Lower lobe of right lung (tissue), 2 donors: ENCODE data around the gene H1-8. TPM values are rescaled to one million over a fixed set of nuclear protein-coding genes. Genes with fewer than 3 reads are reported as not detected.
"Not testable (repeated sequence)": the region's sequence is repeated elsewhere in the genome, so short reads cannot be mapped to it uniquely, and the experiment has no call there.

Source experiments
- ATAC-seq, 2 donors: fragments of 200-7000 bp; cut with Tn5 transposase; one replicate each; pipeline ENCODE4 v1.9.1; 2020 to 2022; ENCODE audit warnings: mild to moderate bottlenecking in 2 of 2, moderate library complexity in 2 of 2
- DNase-seq: peaks from one replicate; pipeline ENCODE4 v3.0.0-alpha.2; 2020
- H3K27ac ChIP-seq: fragments of 200-600 bp; one replicate; pipeline ENCODE4 v1.8.0; 2022
- H3K27me3 ChIP-seq: fragments of 200-600 bp; one replicate; pipeline ENCODE4 v1.8.0; 2022; ENCODE audit warnings: low read depth
- H3K36me3 ChIP-seq: fragments of 200-600 bp; one replicate; pipeline ENCODE4 v1.8.0; 2022; ENCODE audit warnings: mild to moderate bottlenecking
- H3K4me1 ChIP-seq: fragments of 200-600 bp; one replicate; pipeline ENCODE4 v1.8.0; 2022
- H3K4me3 ChIP-seq: fragments of 200-600 bp; one replicate; pipeline ENCODE4 v1.8.0; 2022; ENCODE audit warnings: mild to moderate bottlenecking
- H3K9me3 ChIP-seq: fragments of 200-600 bp; one replicate; pipeline ENCODE4 v1.8.0; 2022
- CTCF ChIP-seq: fragments of 200-600 bp; IDR thresholded peaks from one replicate; pipeline ENCODE4 v1.8.0; 2022; ENCODE audit warnings: antibody characterized with exemption, mild to moderate bottlenecking
- intact Hi-C: fragments of 100-400 bp; cut with DNase I; formaldehyde crosslinking; loops from one replicate; pipeline ENCODE4 v1.11.0; 2022
- total RNA-seq: library from RNA; stranded (reverse); fragmentation: NEBNext Ultra II Directional; extraction: Animal tissue kit (Norgen Biotek cat#: 25700); gene quantifications from one replicate; pipeline ENCODE4 v1.2.1, GENCODE V29; 2021
- donor health status: DM: no; HTN: yes; CAD: no; lungs with severe emphysema.

Gene H1-8
- total RNA-seq, 1 donor from 2014 or later = not detected

DNA sequence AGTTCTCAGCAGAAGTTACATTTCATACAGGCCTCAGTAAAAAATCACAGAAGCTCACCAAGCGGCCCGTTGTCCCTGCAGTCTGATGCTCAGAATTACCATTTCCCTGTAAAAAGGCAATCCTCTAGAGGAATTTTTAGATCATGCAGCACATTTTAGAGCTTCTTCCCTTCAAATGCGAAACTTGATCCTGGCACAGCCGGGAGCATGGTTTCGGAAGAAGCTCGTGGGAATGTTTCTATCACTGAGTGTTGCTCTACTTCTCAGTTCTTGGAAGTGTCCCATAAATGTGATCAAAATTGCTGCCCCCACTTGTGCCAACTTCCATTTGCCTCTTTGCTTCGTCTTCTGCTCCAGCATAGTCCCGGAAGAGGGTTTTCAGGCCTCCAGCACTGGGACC lies 3.8 kb upstream of the H1-8 start:
- Histone ChIP-seq H3K36me3 (no peaks in the 10 kb centered on the region), H3K4me3 (no peak overlapping the region), H3K9me3 (no peaks in the 10 kb centered on the region), H3K27ac (no peak overlapping the region), H3K4me1 (no peaks in the 10 kb centered on the region), H3K27me3 (no peaks in the 10 kb centered on the region)
- no peak for TF ChIP-seq CTCF
- no peak for ATAC-seq
- intact Hi-C loops = no loop called here
- DNase-seq = no peak

DNA sequence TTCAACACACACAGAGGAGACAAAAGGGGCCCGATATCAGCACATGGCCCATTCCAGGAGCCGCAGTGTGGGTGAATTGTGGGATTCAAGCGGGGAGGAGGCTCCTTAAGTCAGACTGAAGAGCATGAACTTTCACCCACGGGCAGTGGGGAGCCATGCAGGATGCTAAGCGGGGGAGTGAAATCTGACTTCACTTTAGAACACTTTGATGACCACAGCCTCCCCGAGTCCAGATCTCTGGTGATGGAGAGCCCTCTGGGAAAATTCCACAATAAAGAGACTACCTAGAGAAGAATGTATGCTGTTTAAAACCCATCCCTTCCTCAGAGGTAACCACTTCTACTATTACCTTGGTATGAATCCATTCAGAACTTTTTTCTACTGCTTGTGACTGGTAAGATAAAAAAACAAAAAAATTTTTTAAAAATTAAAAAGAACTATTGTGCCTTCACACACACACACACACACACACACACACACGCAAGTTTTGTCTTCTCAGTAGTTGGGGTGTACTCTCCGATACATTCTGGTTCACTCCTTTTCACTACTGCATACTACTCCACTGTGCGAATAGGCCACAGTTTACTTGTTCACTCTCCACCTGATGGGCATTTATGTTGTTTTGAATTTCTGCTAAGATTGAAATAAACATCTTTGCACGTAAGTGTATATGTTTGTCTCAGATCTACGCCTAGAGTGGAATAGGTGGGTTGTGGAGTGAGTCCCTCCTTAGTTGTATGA lies 2.0 kb upstream of the H1-8 start:
- no peak for DNase-seq
- no peak for TF ChIP-seq CTCF
- Histone ChIP-seq H3K4me1 (no peaks in the 10 kb centered on the region), H3K9me3 (no peaks in the 10 kb centered on the region), H3K27me3 (no peaks in the 10 kb centered on the region), H3K4me3 (no peak overlapping the region), H3K27ac (no peak overlapping the region), H3K36me3 (no peaks in the 10 kb centered on the region)
- intact Hi-C loops = no loop called here
- no peak for ATAC-seq

DNA sequence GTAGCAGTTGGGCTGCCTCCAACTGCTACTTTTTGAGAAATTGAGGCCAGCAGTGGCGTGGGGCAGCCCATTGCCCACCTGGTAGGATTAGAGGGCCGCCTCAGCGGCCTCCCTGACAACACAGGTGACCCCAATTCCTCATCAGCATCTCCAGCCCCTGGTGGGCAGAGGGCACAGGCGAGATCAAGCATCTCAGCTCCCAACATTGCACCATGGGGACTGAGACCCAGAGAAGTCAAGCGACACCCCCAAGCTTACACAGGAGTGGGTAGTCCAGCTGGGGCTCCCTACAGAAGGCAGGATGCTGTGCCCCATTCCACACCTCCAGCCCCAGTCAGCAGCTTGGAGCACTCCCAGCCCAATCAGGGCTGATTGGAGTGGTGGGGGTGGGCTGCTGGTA lies 228 bp upstream of the H1-8 start:
- Histone ChIP-seq H3K4me1 (no peaks in the 10 kb centered on the region), H3K36me3 (no peaks in the 10 kb centered on the region), H3K27me3 (no peaks in the 10 kb centered on the region), H3K9me3 (no peaks in the 10 kb centered on the region), H3K27ac (no peak overlapping the region), H3K4me3 (no peak overlapping the region)
- intact Hi-C loops = no loop called here
- ATAC-seq (no peak), DNase-seq (no peak)
- TF ChIP-seq CTCF = no peak

- Histone ChIP-seq H3K4me3 (no peak overlapping the region), H3K4me1 (no peaks in the 10 kb centered on the region), H3K27ac (no peak overlapping the region), H3K27me3 (no peaks in the 10 kb centered on the region), H3K9me3 (no peaks in the 10 kb centered on the region), H3K36me3 (no peaks in the 10 kb centered on the region)
- ATAC-seq (no peak), DNase-seq (no peak)
- intact Hi-C loops = no loop called here
- TF ChIP-seq CTCF = no peak
These were observed 1.0 kb downstream of the H1-8 start for GRCh38 chr3:129543999-129544398.

- H3K9me3 ChIP-seq, intact Hi-C loops, DNase-seq, H3K27me3 ChIP-seq, H3K36me3 ChIP-seq, ATAC-seq, H3K4me3 ChIP-seq, H3K27ac ChIP-seq, H3K4me1 ChIP-seq: not testable (repeated sequence)
These were observed 3.0 kb downstream of the H1-8 start for GRCh38 chr3:129545951-129546350.

GRCh38 chr3:129547241-129547640 lies 4.3 kb downstream of the H1-8 start:
- ATAC-seq = no peak
- H3K36me3 ChIP-seq = no peaks in the 10 kb centered on the region
- no peak for DNase-seq
- no peak for TF ChIP-seq CTCF
- no peaks in the 10 kb centered on the region for H3K4me1 ChIP-seq
- H3K27me3 ChIP-seq = no peaks in the 10 kb centered on the region
- H3K9me3 ChIP-seq = no peaks in the 10 kb centered on the region
- no peak overlapping the region for H3K4me3 ChIP-seq
- H3K27ac ChIP-seq = no peak overlapping the region
- intact Hi-C loops = no loop called here
